Activated CD8-positive, alpha-beta T cell treated with anti-CD3 and anti-CD28 coated beads, Interleukin-2, amount 10 ng/mL, durations not matched to agents 7 days and 5 days (primary cell): ENCODE measurements around the gene ATG13. TPM values are rescaled to one million over a fixed set of nuclear protein-coding genes. Genes with fewer than 3 reads are reported as not detected.
A peak's percentile ranks its signal among the peaks of the same experiment; 100 is the strongest.
"Not testable (repeated sequence)": the region's sequence is repeated elsewhere in the genome, so short reads cannot be mapped to it uniquely, and the experiment has no call there.

ENCODE experiments used
- ATAC-seq: fragments of 150-1000 bp; cut with Tn5 transposase; one replicate; pipeline ENCODE4 v1.10.0; 2021; ENCODE audit warnings: moderate library complexity
- CTCF ChIA-PET: fragments of 350-600 bp; sonication (Branson Sonifier 250); formaldehyde crosslinking; loops from one replicate; lab custom pipeline; 2021; ENCODE audit warnings: antibody characterized with exemption; lab: Charles Lee
- POLR2A ChIA-PET: fragments of 350-600 bp; sonication (Branson Sonifier 250); formaldehyde crosslinking; loops from one replicate; lab custom pipeline; 2021; ENCODE audit warnings: antibody characterized with exemption; lab: Charles Lee
- DNase-seq: peaks from one replicate; pipeline ENCODE4 v3.0.0-alpha.2; 2020
- H3K27ac Mint-ChIP-seq: one replicate; pipeline ENCODE4 v1.8.0; 2021; ENCODE audit warnings: mild to moderate bottlenecking, mixed read lengths
- H3K27me3 Mint-ChIP-seq: one replicate; pipeline ENCODE4 v1.8.0; 2021; ENCODE audit warnings: low read depth, mixed read lengths
- H3K36me3 Mint-ChIP-seq: one replicate; pipeline ENCODE4 v1.8.0; 2021; ENCODE audit warnings: low read depth, mixed read lengths
- H3K4me1 Mint-ChIP-seq: one replicate; pipeline ENCODE4 v1.8.0; 2021; ENCODE audit warnings: low read depth, mixed read lengths
- H3K4me3 Mint-ChIP-seq: one replicate; pipeline ENCODE4 v1.8.0; 2021; ENCODE audit warnings: mild to moderate bottlenecking, mixed read lengths
- H3K9me3 Mint-ChIP-seq: one replicate; pipeline ENCODE4 v1.8.0; 2022; ENCODE audit warnings: mixed read lengths; ENCODE audit not compliant: insufficient read depth
- total RNA-seq, 2 experiments: library from RNA; stranded (reverse); gene quantifications; one replicate each; pipeline ENCODE4 v1.2.3, GENCODE V29; 2021

ATG13 gene
- 10 to 100 TPM; 57.8 to 58.4 TPM for total RNA-seq

DNA sequence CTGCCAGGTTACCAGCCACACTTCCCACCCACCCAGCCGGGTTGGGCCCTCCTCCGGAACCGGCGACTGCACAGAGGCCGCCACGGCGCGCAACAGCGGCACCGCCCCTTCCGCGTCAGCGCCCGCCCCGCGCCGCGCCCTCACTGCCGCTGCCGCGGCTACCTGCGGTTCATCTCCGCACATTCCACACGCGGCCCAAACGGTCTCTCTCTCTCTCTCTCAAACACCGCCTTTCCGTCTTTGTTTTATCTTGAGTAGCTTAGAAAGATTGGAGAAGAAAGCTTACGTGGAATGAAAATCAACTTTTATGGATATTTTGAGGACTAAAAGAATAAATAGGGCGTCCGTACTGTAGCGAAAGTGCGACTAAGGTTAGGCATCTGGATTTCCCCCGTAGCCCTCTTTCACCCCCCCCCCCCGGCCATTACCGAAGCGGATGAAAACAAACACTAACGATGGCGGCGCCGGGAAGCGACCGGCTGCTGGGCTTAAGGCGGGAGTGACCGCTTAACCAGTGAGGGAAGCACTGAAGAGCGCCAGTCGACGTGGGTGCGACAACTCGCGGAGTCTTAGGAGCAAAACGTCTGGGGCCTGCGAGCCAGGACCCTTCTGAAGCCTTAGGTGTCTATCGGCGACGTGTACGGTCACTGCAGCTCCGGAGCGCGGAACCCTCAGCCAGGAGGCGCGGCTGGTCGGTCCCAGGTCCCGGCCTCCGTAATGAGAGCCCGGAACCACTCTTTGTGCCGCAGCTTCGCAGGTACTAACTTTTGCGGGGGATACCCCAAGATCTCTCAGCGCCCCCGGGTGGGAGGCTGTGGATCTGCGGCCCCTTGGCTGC, at the start of gene ATG13, which contains the start of gene HARBI1:
Gene ATG13 (plus strand): TSS at position 420 of the 838 bp plus-strand sequence. CDS start 26,739 bp downstream, outside the sequence.
Gene HARBI1 (minus strand): TSS at position 94 of the 838 bp plus-strand sequence. CDS start 990 bp downstream, outside the sequence.
- H3K9me3 Mint-ChIP-seq = no peaks in the 10 kb centered on the region
- H3K36me3 Mint-ChIP-seq = peaks cover 16% of the 10 kb centered on the region
- ATAC-seq = peak; percentile 97
- DNase-seq = peak; percentile 93
- H3K27me3 Mint-ChIP-seq = no peaks in the 10 kb centered on the region
- H3K27ac Mint-ChIP-seq = peak within 1 kb of the TSS; percentile 99
- ChIA-PET CTCF (interaction anchor here (0.6 to 3.2 kb wide), 27 partner anchors 10 to 265 kb away, joined by 3 to 27 read pairs (median 7); partner anchors contain the start of genes AMBRA1 and ZNF408), POLR2A (interaction anchor here (0.7 to 3.9 kb wide), 8 partner anchors 10 to 266 kb away, joined by 3 to 27 read pairs (median 4); partner anchors contain the start of genes AMBRA1, ARHGAP1 and ZNF408)
- peak within 1 kb of the TSS; percentile 90 for H3K4me3 Mint-ChIP-seq
- H3K4me1 Mint-ChIP-seq = peaks cover 34% of the 10 kb centered on the region

DNA sequence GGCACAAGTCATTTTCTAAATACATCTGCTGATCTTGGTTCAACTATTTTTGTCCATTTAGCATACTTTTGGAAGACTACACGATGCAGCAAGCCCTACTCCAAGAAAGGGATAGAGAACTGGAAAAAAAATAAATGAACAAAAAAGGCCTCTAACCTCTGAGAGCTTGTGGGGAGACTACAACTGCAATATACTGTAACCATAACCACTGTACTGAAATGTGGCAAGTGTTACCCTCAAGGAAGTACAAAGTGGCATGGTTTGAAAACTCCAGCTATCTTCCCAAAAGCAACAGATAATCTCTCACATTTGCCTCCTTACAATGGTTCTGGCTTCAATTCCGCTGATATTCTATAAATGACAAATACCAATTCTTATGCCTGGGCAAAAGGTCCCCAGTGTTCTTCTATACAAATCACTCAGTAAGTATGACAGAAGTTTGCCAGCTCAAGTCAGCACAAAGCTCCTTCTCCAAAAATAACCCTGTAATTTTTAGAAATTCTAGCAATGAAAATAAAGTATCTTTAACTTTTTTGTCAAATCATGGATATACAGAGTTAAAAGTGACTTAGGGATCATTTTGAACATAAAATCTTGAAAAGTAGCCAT, 46.5 kb upstream of the ATG13 start:
- ChIA-PET POLR2A (interaction anchor here (1.0 to 2.5 kb wide), 3 partner anchors 11 to 23 kb away, joined by 3 to 8 read pairs (median 5); partner anchors contain the start of gene AMBRA1), CTCF (interaction anchor here (0.8 to 2.1 kb wide), 9 partner anchors 10 to 47 kb away, joined by 3 to 12 read pairs (median 4); partner anchors contain the start of genes AMBRA1, ATG13 and HARBI1)
- peak overlapping the region; percentile 18 for H3K27ac Mint-ChIP-seq
- H3K27me3 Mint-ChIP-seq = no peaks in the 10 kb centered on the region
- H3K4me3 Mint-ChIP-seq = no peak overlapping the region
- peaks cover 29% of the 10 kb centered on the region for H3K4me1 Mint-ChIP-seq
- ATAC-seq (peak; percentile 72), DNase-seq (no peak)
- peaks cover 25% of the 10 kb centered on the region for H3K36me3 Mint-ChIP-seq
- H3K9me3 Mint-ChIP-seq = no peaks in the 10 kb centered on the region

DNA sequence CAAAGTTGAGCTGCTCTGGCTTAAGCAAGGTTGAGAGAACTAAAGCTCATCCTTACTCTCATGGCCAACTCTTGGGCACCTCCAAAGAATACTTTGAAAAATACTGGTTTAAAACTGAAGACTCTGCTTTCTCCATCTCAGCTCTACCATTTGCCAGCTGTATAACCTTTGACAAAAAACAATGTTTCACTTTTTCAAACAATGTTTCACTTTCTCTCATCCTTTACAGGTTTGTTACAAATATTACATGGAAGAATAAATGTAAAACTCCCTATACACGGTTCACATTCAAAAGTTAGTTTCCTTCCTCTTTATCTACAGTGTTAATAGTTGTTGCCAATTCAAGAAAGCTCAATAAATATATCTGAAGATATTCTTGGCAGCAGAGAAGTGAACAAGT, 42.7 kb upstream of the ATG13 start:
- ATAC-seq (no peak), DNase-seq (no peak)
- Mint-ChIP-seq H3K4me1 (peaks cover 29% of the 10 kb centered on the region), H3K27me3 (no peaks in the 10 kb centered on the region), H3K36me3 (peaks cover 37% of the 10 kb centered on the region), H3K9me3 (no peaks in the 10 kb centered on the region), H3K27ac (no peak overlapping the region), H3K4me3 (no peak overlapping the region)
- ChIA-PET POLR2A (interaction anchor here (0.7 kb wide), 1 partner anchor 20 kb away, joined by 3 read pairs; no protein-coding TSS in a partner anchor), CTCF (interaction anchor here (1.2 kb wide), 1 partner anchor 45 kb away, joined by 3 read pairs; no protein-coding TSS in a partner anchor)

DNA sequence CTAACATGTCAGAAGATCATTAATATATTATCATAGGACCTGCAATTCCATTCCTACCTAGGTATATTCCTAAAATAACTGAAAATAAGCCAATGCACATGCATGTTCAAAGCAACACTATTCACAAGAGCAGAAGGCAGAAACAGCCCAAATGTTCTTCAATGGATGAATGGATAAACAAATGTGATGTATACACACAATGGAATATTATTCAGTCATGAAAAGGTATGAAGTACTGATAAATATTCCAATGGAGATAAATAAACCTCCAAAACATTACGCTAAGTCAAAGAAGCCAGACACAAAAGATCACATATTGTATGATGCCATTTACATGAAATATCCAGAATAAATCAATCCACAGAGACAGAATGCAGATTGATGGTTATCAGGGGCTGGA, 40.3 kb upstream of the ATG13 start:
- Mint-ChIP-seq H3K4me1 (peaks cover 16% of the 10 kb centered on the region), H3K27me3 (no peaks in the 10 kb centered on the region)
- CTCF ChIA-PET = no interaction called here

DNA sequence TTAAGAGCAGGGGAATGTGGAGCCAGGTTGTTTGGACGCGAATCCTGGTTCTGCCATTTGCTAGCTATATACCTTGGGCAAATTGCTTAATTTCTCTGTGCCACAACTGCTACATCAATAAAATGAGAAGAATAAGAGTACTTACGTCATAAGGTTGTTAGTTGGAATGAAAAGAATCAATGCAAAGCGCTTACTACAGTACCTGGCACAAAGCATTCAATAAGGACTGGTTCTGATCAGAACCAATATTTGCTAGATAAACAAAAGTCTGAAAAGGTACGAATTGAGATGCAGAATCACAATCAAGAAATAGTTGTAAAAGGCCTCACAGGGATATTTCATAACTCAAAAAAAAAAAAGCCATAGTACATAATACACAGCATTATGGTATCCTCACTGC, 34.8 kb upstream of the ATG13 start:
- Mint-ChIP-seq H3K4me3 (no peak overlapping the region), H3K27me3 (no peaks in the 10 kb centered on the region), H3K4me1 (peaks cover 2% of the 10 kb centered on the region), H3K9me3 (no peaks in the 10 kb centered on the region), H3K27ac (no peak overlapping the region), H3K36me3 (peaks cover 24% of the 10 kb centered on the region)
- ATAC-seq = no peak
- no peak for DNase-seq
- ChIA-PET POLR2A (no interaction called here), CTCF (no interaction called here)

More for the DNA sequence above, 40.3 kb upstream of the ATG13 start:
- Mint-ChIP-seq H3K36me3 (peaks cover 39% of the 10 kb centered on the region), H3K4me3 (no peak overlapping the region), H3K9me3 (no peaks in the 10 kb centered on the region), H3K27ac (no peak overlapping the region)
- no peak for DNase-seq
- POLR2A ChIA-PET = no interaction called here
- no peak for ATAC-seq

DNA sequence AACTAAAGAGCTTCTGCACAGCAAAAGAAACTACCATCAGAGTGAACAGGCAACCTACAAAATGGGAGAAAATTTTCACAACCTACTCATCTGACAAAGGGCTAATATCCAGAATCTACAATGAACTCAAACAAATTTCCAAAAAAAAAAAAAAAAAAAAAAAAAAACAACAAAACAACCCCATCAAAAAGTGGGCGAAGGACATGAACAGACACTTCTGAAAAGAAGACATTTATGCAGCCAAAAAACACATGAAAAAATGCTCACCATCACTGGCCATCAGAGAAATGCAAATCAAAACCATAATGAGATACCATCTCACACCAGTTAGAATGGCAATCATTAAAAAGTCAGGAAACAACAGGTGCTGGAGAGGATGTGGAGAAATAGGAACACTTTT, 33.8 kb upstream of the ATG13 start:
- H3K4me3 Mint-ChIP-seq, H3K4me1 Mint-ChIP-seq, H3K9me3 Mint-ChIP-seq, H3K27ac Mint-ChIP-seq, DNase-seq, CTCF ChIA-PET, ATAC-seq, H3K27me3 Mint-ChIP-seq, POLR2A ChIA-PET: not testable (repeated sequence)
- H3K36me3 Mint-ChIP-seq = peaks cover 28% of the 10 kb centered on the region

DNA sequence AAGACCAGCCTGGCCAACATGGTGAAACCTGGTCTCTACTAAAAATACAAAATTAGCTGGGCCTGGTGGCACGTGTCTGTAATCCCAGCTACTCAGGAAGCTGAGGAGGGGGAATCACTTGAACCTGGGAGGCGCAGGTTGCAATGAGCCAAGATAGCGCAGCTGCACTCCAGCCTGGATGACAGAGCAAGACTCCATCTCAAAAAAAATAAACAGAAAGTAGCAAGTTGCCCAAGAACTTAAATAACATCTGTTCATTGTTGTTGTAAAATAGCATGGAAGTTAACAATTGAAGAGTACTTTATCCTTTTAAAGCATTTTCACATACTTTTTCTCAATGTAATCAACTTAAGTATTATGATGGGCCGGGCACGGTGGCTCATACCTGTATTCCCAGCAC, 29.2 kb upstream of the ATG13 start:
- CTCF ChIA-PET = no interaction called here
- H3K27ac Mint-ChIP-seq = no peak overlapping the region
- DNase-seq (no peak), ATAC-seq (no peak)
- no peaks in the 10 kb centered on the region for H3K27me3 Mint-ChIP-seq
- H3K9me3 Mint-ChIP-seq = no peaks in the 10 kb centered on the region
- H3K4me1 Mint-ChIP-seq = peaks cover 32% of the 10 kb centered on the region
- POLR2A ChIA-PET = interaction anchor here (1.0 kb wide), 1 partner anchor 17 kb away, joined by 3 read pairs; no protein-coding TSS in a partner anchor
- no peak overlapping the region for H3K4me3 Mint-ChIP-seq
- peaks cover 18% of the 10 kb centered on the region for H3K36me3 Mint-ChIP-seq

DNA sequence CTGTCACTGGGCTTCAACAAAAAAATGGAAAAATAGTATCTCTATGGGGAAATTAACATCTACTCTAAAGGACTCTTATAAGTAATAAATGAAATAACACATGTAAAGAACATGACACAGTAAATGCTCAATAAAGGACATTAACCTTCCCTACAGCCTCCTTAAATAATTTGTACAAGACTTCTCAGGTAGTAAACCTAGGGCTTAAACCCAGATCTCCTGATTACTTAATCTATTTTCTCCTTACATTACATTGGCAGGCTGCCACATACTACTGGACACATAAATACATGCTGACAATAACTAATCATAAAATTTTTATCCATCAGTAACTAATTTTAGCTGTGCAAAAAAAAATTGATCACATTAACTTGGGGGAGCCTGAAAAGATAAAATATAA, 28.4 kb upstream of the ATG13 start:
- no peaks in the 10 kb centered on the region for H3K9me3 Mint-ChIP-seq
- peaks cover 36% of the 10 kb centered on the region for H3K4me1 Mint-ChIP-seq
- H3K27me3 Mint-ChIP-seq = no peaks in the 10 kb centered on the region
- H3K4me3 Mint-ChIP-seq = no peak overlapping the region
- ATAC-seq (no peak), DNase-seq (no peak)
- POLR2A ChIA-PET = no interaction called here
- no peak overlapping the region for H3K27ac Mint-ChIP-seq
- peaks cover 22% of the 10 kb centered on the region for H3K36me3 Mint-ChIP-seq
- CTCF ChIA-PET = no interaction called here

DNA sequence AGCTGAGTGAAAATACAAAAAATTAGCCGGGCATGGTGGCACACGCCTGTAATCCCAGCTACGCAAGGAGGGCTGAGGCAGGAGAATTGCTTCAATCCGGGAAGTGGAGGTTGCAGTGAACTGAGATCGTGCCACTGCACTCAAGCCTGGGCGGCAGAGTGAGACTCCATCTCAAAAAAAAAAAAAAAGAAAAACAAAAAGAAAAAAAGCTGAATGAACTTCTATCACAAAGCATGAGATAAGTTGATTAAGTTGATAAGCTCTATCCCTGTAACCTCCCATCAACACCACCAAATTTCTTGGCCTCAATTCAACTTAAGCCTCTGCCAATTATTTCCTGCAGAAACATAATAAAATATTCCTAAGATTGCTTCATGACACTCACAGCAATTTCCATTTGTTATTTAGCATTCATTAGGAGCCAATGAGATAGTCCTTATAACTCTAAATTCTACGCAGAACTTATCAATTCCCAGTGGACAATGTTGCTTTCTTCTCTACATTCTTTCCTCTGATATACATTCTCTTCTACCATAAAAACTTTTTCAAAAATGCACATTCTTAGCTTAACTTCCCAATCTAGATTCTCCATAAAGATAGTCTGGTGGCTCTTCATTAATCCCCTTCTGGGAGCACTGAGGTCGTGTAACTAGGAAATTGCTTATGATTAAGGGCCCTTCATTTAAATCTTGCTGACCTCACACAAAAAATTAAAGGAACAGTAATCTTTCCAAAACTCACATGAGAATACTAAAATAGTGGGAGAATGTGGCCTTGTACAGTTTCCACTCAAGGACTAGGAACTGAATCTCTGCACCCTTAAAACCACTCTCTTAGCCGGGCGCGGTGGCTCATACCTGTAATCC, 26.4 kb upstream of the ATG13 start:
- H3K27ac Mint-ChIP-seq = no peak overlapping the region
- H3K4me3 Mint-ChIP-seq = no peak overlapping the region
- no peaks in the 10 kb centered on the region for H3K27me3 Mint-ChIP-seq
- peaks cover 22% of the 10 kb centered on the region for H3K36me3 Mint-ChIP-seq
- no peak for DNase-seq
- CTCF ChIA-PET = interaction anchor here (1.1 kb wide), 1 partner anchor 27 kb away, joined by 4 read pairs; the partner anchor contains the start of genes ATG13 and HARBI1
- no peak for ATAC-seq
- POLR2A ChIA-PET = no interaction called here
- no peaks in the 10 kb centered on the region for H3K9me3 Mint-ChIP-seq
- H3K4me1 Mint-ChIP-seq = peaks cover 42% of the 10 kb centered on the region

DNA sequence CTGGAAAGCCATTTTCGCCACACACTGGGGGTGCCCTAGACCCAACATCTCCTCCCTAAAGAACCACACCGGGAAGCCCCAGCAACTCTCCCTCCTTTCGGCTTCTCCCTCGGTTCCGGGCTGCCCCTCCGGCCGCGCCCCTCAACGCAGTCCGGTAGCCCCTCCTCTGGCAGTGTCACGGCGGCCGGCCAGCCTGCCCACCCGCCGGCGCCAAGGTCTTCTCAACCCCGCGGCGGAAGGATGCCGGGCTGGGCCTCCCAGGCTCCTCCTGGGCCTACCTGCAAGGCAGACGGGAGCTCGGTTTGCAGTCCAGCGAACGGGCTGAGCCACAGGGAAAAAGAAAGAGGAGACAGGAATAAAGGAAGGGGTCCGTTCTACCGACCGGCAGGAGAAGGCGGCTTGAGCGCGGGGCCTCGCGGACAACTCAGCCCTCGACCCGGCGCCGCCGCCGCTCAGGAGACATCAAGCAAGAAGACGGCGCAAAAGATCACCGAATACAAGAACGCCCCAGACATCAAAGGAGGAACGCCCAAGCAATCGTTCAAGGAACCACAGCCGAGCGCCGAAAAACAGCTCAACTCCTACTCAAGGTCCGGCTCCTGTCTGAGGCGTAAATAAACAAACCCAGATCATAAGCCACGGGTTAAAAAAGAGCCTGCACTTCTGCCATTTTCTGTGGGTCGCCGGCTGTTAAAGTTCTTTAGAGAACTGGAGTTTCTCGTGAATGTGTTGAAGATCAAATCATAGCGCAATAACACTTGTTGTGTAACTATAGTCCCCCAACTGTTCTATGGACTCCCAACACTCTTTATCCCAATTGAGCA, 23.6 kb upstream of the ATG13 start, which contains the start of gene AMBRA1:
Gene AMBRA1 (minus strand): TSS at position 474 of the 824 bp plus-strand sequence. CDS start 45,643 bp downstream, outside the sequence.
- H3K27ac Mint-ChIP-seq = peak within 1 kb of the TSS; percentile 93
- peak; percentile 92 for ATAC-seq
- peaks cover 12% of the 10 kb centered on the region for H3K36me3 Mint-ChIP-seq
- H3K4me3 Mint-ChIP-seq = peak within 1 kb of the TSS; percentile 94
- POLR2A ChIA-PET = interaction anchor here (0.6 to 2.0 kb wide), 12 partner anchors 14 to 984 kb away, joined by 3 to 27 read pairs (median 6); partner anchors contain the start of genes ATG13 and HARBI1
- H3K4me1 Mint-ChIP-seq = peaks cover 52% of the 10 kb centered on the region
- no peaks in the 10 kb centered on the region for H3K9me3 Mint-ChIP-seq
- H3K27me3 Mint-ChIP-seq = no peaks in the 10 kb centered on the region
- CTCF ChIA-PET = interaction anchor here (1.0 to 2.3 kb wide), 5 partner anchors 23 to 104 kb away, joined by 4 to 17 read pairs (median 6); partner anchors contain the start of genes ATG13 and HARBI1
- DNase-seq = peak; percentile 92
